Activated CD8-positive, alpha-beta memory T cell treated with anti-CD3 and anti-CD28 coated beads for 48 hours (primary cell): ENCODE measurements around the gene TYK2.
"Not testable (repeated sequence)": the region's sequence is repeated elsewhere in the genome, so short reads cannot be mapped to it uniquely, and the experiment has no call there.

ENCODE experiments used
- DNase-seq, 3 experiments: peaks; one replicate each; pipeline ENCODE4 v3.0.0-alpha.2; 2020; ENCODE audit warnings: low read depth in 2 of 3, low spot score in 2 of 3

Gene TYK2

GRCh38 chr19:10408511-10409283, 28.3 kb upstream of the TYK2 start:
- DNase-seq, result no peak

GRCh38 chr19:10407096-10407495, 26.7 kb upstream of the TYK2 start:
- DNase-seq, result no peak

GRCh38 chr19:10406191-10406590, 25.8 kb upstream of the TYK2 start:
- DNase-seq, result no peak

DNA sequence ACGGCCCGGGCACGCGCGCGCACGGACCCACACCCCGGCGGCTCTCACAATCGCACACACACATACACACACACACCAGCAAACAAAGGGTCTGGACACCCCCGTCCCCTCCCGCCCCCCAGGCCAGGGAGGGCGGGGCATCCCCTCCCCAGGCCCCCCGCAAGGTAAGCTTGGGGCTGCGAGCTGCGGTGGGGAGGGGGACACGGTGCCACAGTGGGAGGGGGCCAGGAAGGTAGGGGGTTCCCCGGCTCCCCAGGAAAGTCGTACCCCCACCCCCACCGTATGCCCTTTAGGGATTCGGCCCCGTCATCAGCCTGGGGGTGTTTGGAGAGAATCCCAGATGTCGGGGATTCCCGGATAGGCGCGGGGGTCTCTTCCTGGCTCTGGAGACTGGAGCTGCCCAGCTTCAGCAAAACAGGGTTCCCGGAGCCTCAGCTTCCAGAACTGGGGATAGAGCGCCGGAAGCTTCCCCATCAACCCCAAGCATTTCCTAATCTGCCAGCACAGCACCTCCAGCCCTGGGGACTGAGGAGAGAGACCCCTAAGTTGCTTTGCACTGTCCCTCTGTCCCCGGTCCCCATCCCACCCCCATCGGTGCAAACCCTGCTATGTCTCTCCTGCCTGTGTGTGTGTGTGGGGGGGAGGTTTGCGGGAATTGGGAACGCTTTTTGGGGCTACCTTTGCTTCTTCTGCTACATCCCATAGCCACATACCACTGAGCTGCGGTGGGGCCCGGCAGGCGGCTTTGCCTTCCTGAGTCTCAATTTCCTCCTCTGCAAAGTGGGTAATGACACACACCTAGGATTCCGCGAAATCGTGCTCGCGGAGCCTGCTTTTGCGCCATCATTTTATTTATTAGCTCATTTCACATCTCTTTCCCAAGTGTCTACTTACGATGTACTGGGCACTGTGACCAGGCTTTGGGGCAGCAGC, 24.8 kb upstream of the TYK2 start:
- DNase-seq, result no peak

DNA sequence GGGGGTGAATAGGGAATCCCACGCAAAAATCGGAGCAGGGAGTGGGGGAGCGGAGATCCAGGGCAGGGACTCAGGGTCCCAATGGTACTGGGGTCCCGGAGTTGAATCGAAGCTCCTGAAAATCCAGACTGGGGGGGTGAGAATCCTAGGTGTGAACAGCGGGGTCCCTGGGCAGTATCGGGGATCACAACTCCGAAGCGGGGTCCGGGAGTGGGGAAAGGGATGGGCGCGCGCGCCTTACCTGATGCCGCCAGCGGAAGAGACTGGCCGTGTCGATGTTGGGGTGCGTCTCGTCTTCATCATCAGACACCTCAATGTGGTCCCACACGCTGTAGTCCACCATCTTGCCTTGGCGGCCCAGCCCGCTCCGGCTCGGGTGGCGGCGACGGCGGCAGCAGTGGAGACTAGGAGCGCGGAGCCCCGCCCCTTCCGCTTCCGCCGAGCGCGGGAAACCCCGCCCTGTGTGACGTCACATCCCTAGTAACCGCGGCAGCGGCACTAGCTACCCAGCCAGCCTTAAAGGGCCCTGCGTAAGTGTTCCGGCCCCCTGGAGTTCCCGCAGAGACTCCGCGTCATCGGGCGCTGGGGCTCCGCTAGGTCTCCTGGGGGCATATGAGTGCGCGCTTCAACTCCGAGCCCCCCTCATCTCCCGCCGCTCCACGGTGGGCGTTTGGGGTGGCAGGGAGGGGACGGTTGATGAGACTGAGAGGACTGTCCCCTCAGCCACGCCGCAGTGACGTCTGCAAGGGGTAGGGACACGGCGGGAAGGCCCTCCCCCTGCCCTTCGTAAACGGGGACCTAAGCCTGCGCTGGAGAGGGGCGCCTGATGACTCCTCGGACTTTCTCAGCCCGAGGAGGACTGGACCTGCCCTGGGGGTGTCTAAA, 23.0 kb upstream of the TYK2 start, which contains the start of gene CDC37:
Gene CDC37 (minus strand): TSS at position 406 of the 885 bp plus-strand sequence. CDS start 63 bp downstream, at position 343.
- DNase-seq, result peak in 2 of 3 experiments; percentile 97 to 99

DNA sequence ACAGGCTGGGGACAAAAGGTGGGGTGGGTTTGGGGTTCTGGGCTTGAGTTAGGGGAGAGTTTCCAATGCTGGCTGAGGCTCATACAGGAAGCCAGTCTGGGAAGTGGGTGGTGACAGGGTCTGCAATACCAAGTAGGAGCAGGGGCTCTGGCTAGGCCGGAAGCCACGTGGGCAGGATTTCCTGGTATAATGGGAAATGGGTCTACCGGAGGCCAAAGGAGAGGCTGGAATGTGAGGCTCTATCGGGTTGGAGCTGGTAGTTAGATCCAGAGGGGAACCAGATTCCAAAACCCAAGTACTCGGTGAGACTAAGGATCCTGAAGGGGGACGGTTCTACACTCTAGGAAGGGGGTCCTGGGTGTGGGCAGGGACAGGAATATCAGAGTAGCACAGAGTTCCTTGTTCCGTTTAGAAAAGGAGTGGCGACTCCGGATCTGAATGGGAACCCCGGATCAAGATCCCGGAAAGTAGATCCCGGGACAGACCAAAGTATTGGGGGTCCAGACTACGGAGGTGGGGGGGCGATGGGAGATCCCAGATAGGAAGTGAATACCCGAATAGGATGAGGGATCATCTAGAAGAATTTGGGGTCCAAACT, 22.2 kb upstream of the TYK2 start:
- DNase-seq, result no peak

GRCh38 chr19:10399878-10400277, 19.5 kb upstream of the TYK2 start:
- DNase-seq, result no peak

DNA sequence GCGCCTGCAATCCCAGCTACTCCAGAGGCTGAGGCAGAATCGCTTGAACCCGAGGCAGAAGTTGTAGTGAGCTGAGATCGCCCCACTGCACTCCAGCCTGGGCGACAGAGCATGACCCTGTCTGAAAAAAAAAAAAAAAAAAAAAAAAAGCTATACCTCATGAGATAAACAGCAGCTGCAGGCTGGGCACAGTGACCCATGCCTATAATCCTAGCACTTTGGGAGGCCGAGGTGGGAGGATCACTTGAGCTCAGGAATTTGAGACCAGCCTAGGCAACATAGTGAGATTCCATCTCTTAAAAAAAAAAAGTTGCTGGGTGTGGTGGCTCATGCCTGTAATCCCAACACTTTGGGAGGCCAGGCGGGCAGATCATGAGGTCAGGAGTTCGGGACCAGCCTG, 19.0 kb upstream of the TYK2 start:
- not testable (repeated sequence) for DNase-seq

- no peak for DNase-seq
Observed at GRCh38 chr19:10398819-10399218, 18.4 kb upstream of the TYK2 start.

DNA sequence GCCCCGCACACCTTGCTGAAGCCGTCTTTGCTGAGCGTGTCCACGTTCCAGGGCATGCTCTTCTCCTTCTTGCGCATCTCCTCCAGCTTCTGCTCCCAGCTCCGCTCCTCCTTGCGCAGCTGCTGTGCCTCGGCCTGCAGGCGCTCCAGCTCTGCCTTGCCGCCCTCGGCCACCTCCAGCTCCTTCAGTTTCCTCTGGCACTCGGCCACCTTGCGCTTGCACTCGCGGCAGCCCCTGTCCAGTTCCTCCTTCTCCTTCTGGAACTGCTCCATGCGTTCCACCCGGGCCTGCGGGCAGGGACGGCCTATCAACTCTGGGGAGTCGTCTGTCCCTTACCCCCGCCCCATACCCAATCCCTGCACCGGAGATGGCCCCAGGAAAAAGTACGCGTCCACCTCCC, 15.5 kb upstream of the TYK2 start:
- no peak for DNase-seq

GRCh38 chr19:10395436-10395835, 15.1 kb upstream of the TYK2 start:
- no peak for DNase-seq

DNA sequence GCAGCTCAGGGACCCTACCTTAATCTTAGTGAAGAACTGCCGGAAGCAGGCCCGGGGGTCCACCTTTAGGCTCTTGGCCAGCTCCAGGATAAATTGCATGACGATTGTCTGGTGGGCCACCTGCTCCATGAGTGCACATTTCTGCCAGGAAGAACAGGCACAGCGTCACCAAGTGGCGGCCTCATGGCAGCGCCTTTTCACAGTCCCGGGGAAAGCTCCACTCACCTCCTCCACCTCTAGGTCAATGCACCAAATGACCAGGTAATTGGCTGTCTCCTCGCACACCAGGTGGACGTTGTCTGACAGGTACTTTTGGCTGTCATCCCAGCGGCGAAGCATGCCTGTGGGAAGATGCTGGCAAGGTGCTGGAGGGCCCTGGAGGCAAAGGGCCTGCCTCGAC, 14.6 kb upstream of the TYK2 start:
- no peak for DNase-seq

DNA sequence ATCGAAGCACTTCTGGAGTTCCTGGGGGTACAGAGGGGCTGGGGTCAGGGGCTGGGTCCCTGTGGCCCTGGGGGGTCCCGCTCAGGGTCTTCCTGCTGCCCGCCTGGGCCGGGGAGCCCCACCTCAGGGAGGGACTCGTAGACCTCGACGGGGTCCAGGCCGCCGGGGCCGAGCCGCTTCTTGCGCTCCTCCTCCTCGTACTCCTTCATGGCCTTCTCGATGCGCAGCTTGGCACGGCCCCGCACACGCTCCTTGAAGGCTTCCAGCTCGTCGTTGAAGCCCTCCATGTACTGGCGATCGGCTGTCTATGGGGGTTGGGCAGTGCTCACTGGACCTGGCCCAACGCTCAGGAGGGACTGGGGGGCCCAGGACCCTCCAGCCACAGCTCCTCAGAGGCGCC, 12.8 kb upstream of the TYK2 start:
- no peak for DNase-seq

DNA sequence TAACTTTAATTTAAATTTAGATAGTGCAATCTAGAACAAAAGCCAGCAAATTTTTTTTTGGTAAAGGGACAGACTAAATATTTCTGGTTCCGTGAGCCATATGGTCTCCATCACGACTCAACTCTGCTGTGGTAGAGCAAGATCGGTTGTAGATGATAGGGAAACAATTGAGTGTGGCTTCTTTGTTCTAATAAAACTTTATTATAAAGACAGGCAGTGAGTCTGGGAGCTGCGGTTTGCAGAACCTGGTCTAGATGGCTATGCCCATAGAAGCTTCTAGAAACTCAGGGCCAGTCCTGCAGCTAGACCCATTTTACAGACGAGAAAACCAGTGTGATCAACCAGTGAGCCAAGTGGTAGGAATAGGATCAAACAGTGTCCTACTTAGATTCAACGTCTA, 11.7 kb upstream of the TYK2 start:
- no peak for DNase-seq

DNA sequence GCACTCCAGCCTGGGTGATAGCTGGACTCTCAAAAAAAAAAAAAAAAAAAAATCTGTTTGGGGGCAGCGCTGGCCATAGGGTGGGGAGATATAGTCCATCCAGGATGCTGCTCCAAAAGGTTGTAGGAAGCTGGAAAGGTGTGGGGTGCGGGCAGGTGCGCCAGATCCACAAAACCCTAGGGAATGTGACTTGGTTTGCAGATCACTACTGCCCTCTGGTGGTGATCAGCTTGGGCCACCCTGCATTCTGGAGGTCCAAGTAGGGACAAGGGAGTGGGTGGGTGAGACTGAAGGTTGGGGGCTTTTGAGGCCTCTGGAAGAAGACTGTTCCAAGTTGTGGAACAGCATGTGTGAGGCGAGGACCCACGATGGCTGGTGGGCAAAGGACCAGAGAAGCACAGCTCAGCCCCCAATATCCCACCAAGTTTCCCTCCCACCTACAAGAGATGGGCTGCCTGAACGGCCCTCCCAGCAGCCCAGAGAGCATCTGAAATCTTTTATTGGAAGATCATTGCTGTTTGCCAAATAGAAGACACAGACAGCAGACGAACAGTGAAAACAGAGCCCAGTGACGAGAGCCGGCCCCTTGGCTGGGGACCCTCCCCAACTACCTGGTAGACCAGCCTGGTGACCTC, 10.4 kb upstream of the TYK2 start:
- DNase-seq, result peak in 1 of 3 experiments; percentile 45

DNA sequence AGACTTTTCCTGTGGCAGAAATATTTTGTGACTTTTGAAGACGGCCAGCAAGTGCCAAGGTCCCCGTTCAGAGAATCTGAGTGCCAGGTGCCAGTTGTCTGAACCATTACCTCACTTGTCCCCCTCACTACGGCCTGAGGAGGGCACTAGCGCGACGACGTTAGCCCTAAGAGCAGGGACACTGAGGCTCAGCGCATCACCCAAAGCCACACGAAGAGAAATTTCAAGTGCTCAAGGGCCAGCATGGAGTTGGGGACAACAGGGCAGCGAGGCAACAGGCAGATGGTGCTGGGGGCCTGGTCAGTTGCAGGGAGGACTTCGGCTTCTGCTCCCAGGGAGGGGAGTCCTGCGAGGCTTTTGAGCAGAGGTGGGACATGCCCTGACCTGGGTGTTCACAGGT, 9.5 kb upstream of the TYK2 start:
- no peak for DNase-seq

GRCh38 chr19:10388957-10389356, 8.6 kb upstream of the TYK2 start:
- peak; percentile 52 to 87 (median 78) for DNase-seq

DNA sequence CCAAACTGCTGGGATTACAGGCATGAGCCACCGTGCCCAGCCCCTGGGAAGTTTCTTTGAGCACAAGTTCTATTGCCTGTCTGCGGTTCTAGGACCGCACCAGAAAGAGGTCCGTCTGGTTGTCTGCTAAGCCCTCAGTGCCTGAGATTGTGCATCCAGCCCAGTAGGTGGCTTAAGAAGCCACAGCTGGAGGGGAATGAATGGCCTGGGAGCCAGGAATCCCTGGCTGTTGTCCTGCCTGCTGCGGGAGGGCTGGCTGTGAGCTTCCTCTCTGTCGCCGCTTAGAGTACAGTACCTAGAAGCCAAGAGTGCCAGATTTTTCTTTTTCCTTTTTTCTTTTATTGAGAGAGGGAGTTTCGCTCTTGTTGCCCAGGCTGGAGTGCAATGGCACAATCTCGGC, 4.2 kb upstream of the TYK2 start:
- DNase-seq, result no peak

DNA sequence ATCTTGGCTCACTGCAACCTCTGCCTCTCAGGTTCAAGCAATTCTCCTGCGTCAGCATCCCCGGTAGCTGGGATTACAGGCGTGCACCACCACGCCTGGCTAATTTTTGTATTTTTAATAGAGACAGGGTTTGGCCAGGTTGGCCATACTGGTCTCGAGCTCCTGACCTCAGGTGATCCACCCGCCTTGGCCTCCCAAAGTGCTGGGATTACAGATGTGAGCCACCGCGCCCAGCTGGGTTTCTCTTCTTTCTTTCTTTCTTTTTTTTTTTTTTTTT, 2.8 kb upstream of the TYK2 start:
- DNase-seq, result not testable (repeated sequence)

DNA sequence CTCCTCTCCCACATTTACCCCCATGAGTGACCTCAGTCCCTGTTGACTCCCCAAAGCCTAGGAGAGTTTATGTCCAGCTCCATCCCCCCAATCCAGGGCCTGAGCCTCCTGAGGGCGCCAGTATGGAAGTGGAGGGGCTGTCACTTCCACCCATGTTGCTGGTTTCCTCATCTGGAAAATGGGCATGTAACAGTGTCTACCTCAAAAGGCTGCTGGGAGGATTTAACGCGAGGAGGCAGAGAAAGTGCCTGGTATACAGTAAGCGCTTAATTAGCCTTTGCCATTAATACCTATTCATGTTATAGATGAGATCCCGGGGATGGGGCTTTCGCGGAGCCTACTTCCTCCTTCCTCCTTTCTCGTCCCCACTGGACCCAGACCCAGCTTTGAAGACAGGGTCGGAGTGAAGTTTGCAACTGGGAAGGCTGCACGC, 476 bp downstream of the TYK2 start:
- DNase-seq, result no peak
